NCI-H460 (cell line): ENCODE data around the gene NCBP2. TPM values are rescaled to one million over a fixed set of nuclear protein-coding genes. Genes with fewer than 3 reads are reported as not detected.
A peak's percentile ranks its signal among the peaks of the same experiment; 100 is the strongest.

Source experiments
- DNase-seq: peaks from one replicate; pipeline ENCODE4 v3.0.0-alpha.2; 2016; ENCODE audit warnings: low read depth; ENCODE audit errors: extremely low read depth
- total RNA-seq: library from RNA; depleted of rRNA; stranded (reverse); fragments of >200 nt; shearing (Covaris generic); gene quantifications from 2 replicates; pipeline ENCODE4 v1.2.3, GENCODE V29; 2014

Gene NCBP2
- total RNA-seq, 1 experiment from 2014 or later, result 53.8 TPM

GRCh38 chr3:196942915-196943277 is 568 bp upstream of the NCBP2 start:
- DNase-seq, result no peak

- DNase-seq, result peak; percentile 26
Measured at GRCh38 chr3:196941729-196942225, 551 bp downstream of the NCBP2 start.

- DNase-seq, result no peak
Measured at GRCh38 chr3:196938576-196938975, 3.8 kb downstream of the NCBP2 start.

- DNase-seq, result no peak
Measured at GRCh38 chr3:196938124-196938523, 4.2 kb downstream of the NCBP2 start.

GRCh38 chr3:196936288-196936687 is 6.0 kb downstream of the NCBP2 start:
- DNase-seq, result no peak

GRCh38 chr3:196932600-196932999 is 9.7 kb downstream of the NCBP2 start:
- no peak for DNase-seq

- no peak for DNase-seq
Measured at GRCh38 chr3:196931828-196932587, 10.3 kb downstream of the NCBP2 start.

- DNase-seq, result no peak
Measured at GRCh38 chr3:196931157-196931556, 11.2 kb downstream of the NCBP2 start.

- DNase-seq, result no peak
Measured at GRCh38 chr3:196927571-196928453, 14.5 kb downstream of the NCBP2 start.

- DNase-seq, result no peak
Measured at GRCh38 chr3:196920733-196921132, 21.6 kb downstream of the NCBP2 start.

- no peak for DNase-seq
Measured at GRCh38 chr3:196918968-196919367, 23.4 kb downstream of the NCBP2 start.

GRCh38 chr3:196916995-196917394 is 25.3 kb downstream of the NCBP2 start:
- DNase-seq, result no peak

- DNase-seq, result no peak
Measured at GRCh38 chr3:196916221-196916620, 26.1 kb downstream of the NCBP2 start.

- DNase-seq, result no peak
Measured at GRCh38 chr3:196915375-196915774, 27.0 kb downstream of the NCBP2 start.

- no peak for DNase-seq
Measured at GRCh38 chr3:196914866-196915265, 27.5 kb downstream of the NCBP2 start.

- no peak for DNase-seq
Measured at GRCh38 chr3:196903740-196904139, 38.6 kb downstream of the NCBP2 start.

- DNase-seq, result no peak
Measured at GRCh38 chr3:196902296-196902695, 40.0 kb downstream of the NCBP2 start.

- DNase-seq, result no peak
Measured at GRCh38 chr3:196901768-196902167, 40.6 kb downstream of the NCBP2 start.

GRCh38 chr3:196896229-196896628 is 46.1 kb downstream of the NCBP2 start:
- DNase-seq, result no peak

- DNase-seq, result no peak
Measured at GRCh38 chr3:196894557-196895295, 47.6 kb downstream of the NCBP2 start.
